COLO829 (cell line): ENCODE measurements around the gene ZFYVE28.

Source experiments
- DNase-seq: peaks from one replicate; pipeline ENCODE4 v3.0.0; 2012; ENCODE audit warnings: low spot score

Gene ZFYVE28

GRCh38 chr4:2259541-2260343 lies 158.7 kb downstream of the ZFYVE28 start:
- DNase-seq: no peak

GRCh38 chr4:2259036-2259540 lies 159.4 kb downstream of the ZFYVE28 start:
- no peak for DNase-seq

- no peak for DNase-seq
Measured at GRCh38 chr4:2258091-2259035, 160.1 kb downstream of the ZFYVE28 start.

- no peak for DNase-seq
Measured at GRCh38 chr4:2257361-2258081, 160.9 kb downstream of the ZFYVE28 start.

GRCh38 chr4:2256781-2257191 lies 161.7 kb downstream of the ZFYVE28 start:
- no peak for DNase-seq

- no peak for DNase-seq
Measured at GRCh38 chr4:2256156-2256731, 162.2 kb downstream of the ZFYVE28 start.

- DNase-seq: no peak
Measured at GRCh38 chr4:2255501-2256155, 162.8 kb downstream of the ZFYVE28 start.

GRCh38 chr4:2254665-2255500 lies 163.6 kb downstream of the ZFYVE28 start:
- no peak for DNase-seq

GRCh38 chr4:2253160-2254084 lies 165.0 kb downstream of the ZFYVE28 start:
- DNase-seq: no peak

GRCh38 chr4:2252530-2253091 lies 165.8 kb downstream of the ZFYVE28 start:
- DNase-seq: no peak

- no peak for DNase-seq
Measured at GRCh38 chr4:2251795-2252529, 166.5 kb downstream of the ZFYVE28 start.

- no peak for DNase-seq
Measured at GRCh38 chr4:2251073-2251794, 167.2 kb downstream of the ZFYVE28 start.

GRCh38 chr4:2250357-2251072 lies 167.9 kb downstream of the ZFYVE28 start:
- no peak for DNase-seq

- DNase-seq: no peak
Measured at GRCh38 chr4:2249526-2250356, 168.7 kb downstream of the ZFYVE28 start.

GRCh38 chr4:2248821-2249261 lies 169.6 kb downstream of the ZFYVE28 start:
- no peak for DNase-seq
